Ureter (tissue), 1 donor: ENCODE results near the gene THUMPD3. TPM values are rescaled to one million over a fixed set of nuclear protein-coding genes. Genes with fewer than 3 reads are reported as not detected.
A peak's percentile ranks its signal among the peaks of the same experiment; 100 is the strongest.

Experiments used
- DNase-seq: peaks from one replicate; pipeline ENCODE4 v3.0.0-alpha.2; 2020; ENCODE audit warnings: low spot score
- total RNA-seq: library from RNA; stranded (reverse); gene quantifications from one replicate; pipeline ENCODE4 v1.2.4, GENCODE V29; 2023
- donor health status: DM: yes; HTN: yes; CAD: no.

Gene THUMPD3, protein sequence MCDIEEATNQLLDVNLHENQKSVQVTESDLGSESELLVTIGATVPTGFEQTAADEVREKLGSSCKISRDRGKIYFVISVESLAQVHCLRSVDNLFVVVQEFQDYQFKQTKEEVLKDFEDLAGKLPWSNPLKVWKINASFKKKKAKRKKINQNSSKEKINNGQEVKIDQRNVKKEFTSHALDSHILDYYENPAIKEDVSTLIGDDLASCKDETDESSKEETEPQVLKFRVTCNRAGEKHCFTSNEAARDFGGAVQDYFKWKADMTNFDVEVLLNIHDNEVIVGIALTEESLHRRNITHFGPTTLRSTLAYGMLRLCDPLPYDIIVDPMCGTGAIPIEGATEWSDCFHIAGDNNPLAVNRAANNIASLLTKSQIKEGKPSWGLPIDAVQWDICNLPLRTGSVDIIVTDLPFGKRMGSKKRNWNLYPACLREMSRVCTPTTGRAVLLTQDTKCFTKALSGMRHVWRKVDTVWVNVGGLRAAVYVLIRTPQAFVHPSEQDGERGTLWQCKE
- 45.0 TPM for total RNA-seq

DNA sequence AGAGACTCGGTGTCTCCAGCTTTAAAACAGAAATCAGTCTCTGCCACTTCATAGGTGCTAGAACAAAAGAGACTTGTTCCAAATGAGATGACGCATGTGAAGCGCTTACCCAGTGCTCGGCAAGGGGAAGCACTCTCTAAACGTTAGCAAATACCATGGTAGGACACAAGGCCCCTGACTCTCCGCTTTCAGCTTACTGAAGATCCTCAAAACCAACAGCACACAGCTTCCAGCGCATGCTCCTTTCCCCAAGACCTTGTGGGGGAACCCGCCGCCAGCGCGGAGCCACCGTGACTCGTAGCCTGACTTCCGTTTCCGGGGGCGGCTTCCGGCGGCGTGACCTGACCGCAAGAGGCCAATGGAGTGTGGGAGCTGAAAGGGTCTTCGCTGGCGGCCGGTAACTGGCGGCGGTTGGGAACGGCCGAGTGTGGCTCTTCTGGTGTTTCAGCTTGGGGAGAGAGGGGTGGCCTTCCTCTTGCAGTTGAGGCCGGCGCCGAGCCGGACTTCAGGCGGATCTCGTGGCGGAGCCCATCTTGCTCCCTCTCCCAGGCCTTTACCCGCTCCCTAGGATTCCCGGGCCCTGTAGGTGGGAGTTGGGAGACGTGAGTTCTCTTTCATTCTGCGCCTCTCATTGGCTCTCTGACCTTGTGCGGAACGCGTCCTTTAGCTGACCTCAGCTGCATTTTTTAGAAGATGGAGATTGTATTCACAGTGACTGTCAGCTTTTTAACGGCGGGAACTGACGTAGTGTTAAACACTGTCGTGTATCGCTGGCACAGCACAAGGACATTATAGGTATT, at the start of gene THUMPD3:
Gene THUMPD3 (plus strand): TSS at position 324 of the 800 bp plus-strand sequence. CDS start 2,015 bp downstream, outside the sequence.
- peak; percentile 93 for DNase-seq

- DNase-seq: no peak
Observed at GRCh38 chr3:9314796-9315195, 48.1 kb upstream of the THUMPD3 start.

GRCh38 chr3:9316881-9317361, 45.9 kb upstream of the THUMPD3 start:
- no peak for DNase-seq

GRCh38 chr3:9322780-9323179, 40.1 kb upstream of the THUMPD3 start:
- DNase-seq: no peak

- no peak for DNase-seq
Observed at GRCh38 chr3:9324944-9325343, 37.9 kb upstream of the THUMPD3 start.

DNA sequence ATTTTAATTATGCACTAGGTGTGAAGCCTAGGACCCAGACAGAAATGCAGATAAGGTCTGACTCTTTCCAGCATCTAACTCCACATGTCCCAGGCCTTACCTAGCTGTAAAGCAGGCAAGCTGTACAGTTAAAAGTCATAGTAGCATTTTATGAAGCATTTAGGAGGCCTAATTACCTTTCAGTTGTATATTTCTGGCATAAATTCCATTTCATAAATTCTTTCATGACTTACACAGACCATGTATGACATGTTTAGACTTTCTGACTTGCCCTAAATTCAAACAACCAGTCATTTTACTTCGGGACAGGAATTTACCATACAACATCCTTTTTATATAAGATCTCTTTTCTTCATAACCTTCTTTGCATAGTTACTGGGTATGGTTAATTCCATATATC, 35.3 kb upstream of the THUMPD3 start:
- no peak for DNase-seq

DNA sequence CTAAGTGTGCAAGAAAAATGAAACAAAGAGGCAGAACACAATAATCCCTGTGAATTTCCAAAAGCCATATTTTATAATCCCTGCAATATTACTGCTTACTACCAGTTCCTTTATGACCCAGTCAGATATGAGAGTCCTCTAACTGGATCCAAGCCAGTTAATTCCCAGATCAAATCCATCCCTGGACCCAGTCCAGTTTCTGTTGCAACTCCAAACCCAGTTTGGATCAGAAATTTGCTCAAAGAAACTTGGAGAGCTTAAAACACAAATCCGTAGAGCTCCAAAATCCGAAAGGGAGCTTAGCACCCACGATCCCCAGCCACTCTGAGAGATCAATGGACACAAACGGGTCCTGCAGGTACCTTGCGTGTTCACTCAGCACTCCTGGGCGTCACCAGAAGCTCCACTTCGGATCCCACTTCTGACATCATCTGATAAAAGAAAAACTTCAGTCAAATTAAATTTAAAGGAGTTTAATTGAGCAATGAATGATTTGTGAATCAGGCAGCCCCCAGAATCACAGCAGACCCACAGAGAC, 32.6 kb upstream of the THUMPD3 start:
- DNase-seq: no peak

DNA sequence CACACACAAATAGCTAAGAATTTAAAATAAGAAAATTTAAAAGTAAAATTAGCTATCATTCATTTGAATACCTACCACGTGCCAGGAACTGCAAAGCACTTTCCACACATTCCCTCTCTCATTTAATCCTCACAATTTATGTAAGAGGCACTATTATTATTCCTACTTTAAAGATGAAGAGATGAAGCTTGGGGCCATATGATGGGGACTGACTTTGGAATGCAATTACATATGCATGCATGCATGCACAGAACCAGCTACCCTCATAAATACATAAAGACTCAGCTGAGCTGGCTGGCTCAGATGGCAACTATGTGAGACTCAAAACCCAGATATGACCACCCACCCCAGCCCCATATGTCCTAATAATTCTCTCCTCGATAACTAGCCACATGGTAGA, 31.7 kb upstream of the THUMPD3 start:
- DNase-seq: no peak

- no peak for DNase-seq
Observed at GRCh38 chr3:9332250-9333030, 30.4 kb upstream of the THUMPD3 start.

- no peak for DNase-seq
Observed at GRCh38 chr3:9339761-9340471, 22.9 kb upstream of the THUMPD3 start.

GRCh38 chr3:9340472-9340902, 22.4 kb upstream of the THUMPD3 start:
- DNase-seq: no peak

DNA sequence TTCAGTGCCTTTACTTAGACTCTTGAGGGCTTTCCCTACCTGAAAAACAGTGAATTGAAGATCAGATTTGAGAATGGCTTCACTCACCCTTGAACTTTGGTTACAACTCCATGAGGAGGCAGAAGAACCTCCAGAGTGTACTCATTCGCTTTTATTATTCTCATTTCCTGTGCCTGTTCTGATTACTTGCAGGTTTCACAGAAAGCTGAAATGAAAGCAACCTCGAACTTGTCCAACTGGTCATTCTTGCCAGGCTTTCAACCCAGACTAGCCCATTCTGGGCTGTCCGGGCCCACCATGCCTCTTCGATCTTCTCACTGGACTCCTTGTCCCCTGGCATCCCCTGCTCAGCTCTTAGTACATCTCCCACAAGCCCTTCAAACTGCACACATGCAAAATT, 20.2 kb upstream of the THUMPD3 start:
- no peak for DNase-seq

GRCh38 chr3:9343115-9343514, 19.7 kb upstream of the THUMPD3 start:
- DNase-seq: no peak

- no peak for DNase-seq
Observed at GRCh38 chr3:9345041-9345440, 17.8 kb upstream of the THUMPD3 start.

- no peak for DNase-seq
Observed at GRCh38 chr3:9346141-9346540, 16.7 kb upstream of the THUMPD3 start.

- DNase-seq: no peak
Observed at GRCh38 chr3:9347081-9347480, 15.8 kb upstream of the THUMPD3 start.

GRCh38 chr3:9347887-9348286, 15.0 kb upstream of the THUMPD3 start:
- DNase-seq: no peak

DNA sequence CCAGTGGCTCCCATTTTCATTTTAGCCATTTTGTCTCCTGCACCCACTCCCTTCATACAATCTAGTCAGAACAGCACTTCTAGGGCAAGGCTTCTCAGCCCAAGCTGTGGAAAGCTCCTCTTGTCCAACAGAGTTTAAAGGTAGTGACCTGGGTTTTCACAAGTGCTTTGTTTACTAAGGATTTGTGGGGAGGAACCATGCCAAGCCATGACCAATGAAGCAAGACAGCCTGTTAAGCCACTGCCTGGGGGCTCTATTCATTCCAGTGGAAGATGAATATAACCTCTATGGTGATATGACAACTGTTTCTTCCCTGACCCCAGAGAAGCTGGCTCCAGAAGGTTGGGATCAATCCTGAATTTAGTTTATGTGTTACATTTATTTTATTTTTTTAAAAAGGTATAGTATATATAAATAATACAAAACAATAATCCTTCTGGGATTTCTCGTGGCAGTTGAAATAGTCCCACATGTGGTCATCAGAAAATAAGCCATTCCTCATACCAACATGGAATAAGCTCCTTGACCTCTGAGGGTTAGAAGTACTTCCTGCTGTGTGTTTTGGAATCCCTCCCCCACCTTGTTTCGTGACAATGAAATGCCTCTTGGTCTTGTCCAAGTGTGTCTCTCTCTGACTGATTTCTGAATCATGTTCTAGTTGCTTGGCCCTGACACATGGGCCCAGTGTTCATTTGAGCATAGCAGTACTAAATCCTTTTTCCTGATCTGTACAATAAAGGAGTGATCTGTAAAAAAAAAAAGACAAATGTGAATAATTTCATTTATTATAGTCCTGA, 13.3 kb upstream of the THUMPD3 start:
- DNase-seq: no peak

- DNase-seq: no peak
Observed at GRCh38 chr3:9351709-9352126, 11.1 kb upstream of the THUMPD3 start.
